OCI-LY3 (cell line): ENCODE results near the gene NFIL3.
A peak's percentile ranks its signal among the peaks of the same experiment; 100 is the strongest.
"Not testable (repeated sequence)": the region's sequence is repeated elsewhere in the genome, so short reads cannot be mapped to it uniquely, and the experiment has no call there.

Experiments
- H2AFZ ChIP-seq: fragments of 200-600, 300-600 bp; shearing (Covaris generic); 2 replicates; pipeline ENCODE4 v1.6.0; 2014; ENCODE audit warnings: antibody characterized with exemption, low read depth, low read length
- H3K27ac ChIP-seq: fragments of 200-600, 300-600 bp; sonication (generic); 2 replicates; pipeline ENCODE4 v1.5.1; 2014; ENCODE audit warnings: mild to moderate bottlenecking, low read length, moderate library complexity, mixed read lengths
- H3K27me3 ChIP-seq: fragments of 200-600, 300-600 bp; sonication (generic); 2 replicates; pipeline ENCODE4 v1.6.1; 2014; ENCODE audit warnings: low read depth, low read length, mixed read lengths
- H3K36me3 ChIP-seq: fragments of 200-600, 300-600 bp; sonication (generic); replicated peaks from 2 replicates; pipeline ENCODE3; 2014; ENCODE audit warnings: low read depth, low read length, mixed read lengths
- H3K4me1 ChIP-seq: fragments of 300-600, 200-600 bp; sonication (generic); 2 replicates; pipeline ENCODE4 v1.6.1; 2014; ENCODE audit warnings: low read length, mixed read lengths
- H3K4me2 ChIP-seq: fragments of 200-600, 300-600 bp; sonication (generic); 2 replicates; pipeline ENCODE4 v1.6.1; 2014; ENCODE audit warnings: low read length, mixed read lengths
- H3K4me3 ChIP-seq: fragments of 300-600, 200-600 bp; sonication (generic); 2 replicates; pipeline ENCODE4 v1.5.1; 2014; ENCODE audit warnings: antibody characterized with exemption, mild to moderate bottlenecking, low read length, moderate library complexity
- H3K79me2 ChIP-seq: fragments of 300-600, 200-600 bp; shearing (Covaris generic); 2 replicates; pipeline ENCODE4 v1.6.1; 2014; ENCODE audit warnings: mild to moderate bottlenecking, low read length, mixed read lengths
- H3K9ac ChIP-seq: fragments of 300-600, 200-600 bp; shearing (Covaris generic); 2 replicates; pipeline ENCODE4 v1.6.0; 2014; ENCODE audit warnings: mild to moderate bottlenecking, low read length, moderate library complexity
- H3K9me3 ChIP-seq: fragments of 200-600, 300-600 bp; shearing (Covaris generic); 2 replicates; pipeline ENCODE4 v1.6.1; 2014; ENCODE audit warnings: low read length, mixed read lengths; ENCODE audit not compliant: insufficient read depth
- H4K20me1 ChIP-seq: fragments of 200-600, 300-600 bp; sonication (generic); 2 replicates; pipeline ENCODE4 v1.6.1; 2016; ENCODE audit warnings: low read length, mixed read lengths; ENCODE audit not compliant: insufficient read depth
- CTCF ChIP-seq: fragments of 200-600, 300-600 bp; sonication (generic); IDR thresholded peaks from 2 replicates; pipeline ENCODE4 v1.5.1; 2014; ENCODE audit warnings: antibody characterized with exemption, low read length, low read depth
- EZH2phosphoT487 ChIP-seq: fragments of 200-600 bp; shearing (Covaris generic); IDR thresholded peaks from 2 replicates; pipeline ENCODE4 v1.6.1; 2018; ENCODE audit warnings: antibody characterized with exemption, mixed run types, low read depth

Gene NFIL3

GRCh38 chr9:91423785-91424402 lies at the start of gene NFIL3:
Gene NFIL3, minus strand, starts transcription at chr9:91423832. Its CDS starts 13,098 bp downstream, at chr9:91410734.
- Histone ChIP-seq H4K20me1 (peaks cover 26% of the 10 kb centered on the region), H2AFZ (peak within 1 kb of the TSS; percentile 89), H3K9me3 (no peaks in the 10 kb centered on the region), H3K4me3 (peak within 1 kb of the TSS; percentile 99), H3K36me3 (no peaks in the 10 kb centered on the region), H3K4me1 (peaks cover 23% of the 10 kb centered on the region), H3K79me2 (no peaks in the 10 kb centered on the region), H3K4me2 (peak within 1 kb of the TSS; percentile 95), H3K27ac (no peak within 1 kb of the TSS), H3K27me3 (peaks cover 54% of the 10 kb centered on the region), H3K9ac (peak within 1 kb of the TSS; percentile 74)
- TF ChIP-seq CTCF = no peak
- TF ChIP-seq EZH2phosphoT487 = no peak

DNA sequence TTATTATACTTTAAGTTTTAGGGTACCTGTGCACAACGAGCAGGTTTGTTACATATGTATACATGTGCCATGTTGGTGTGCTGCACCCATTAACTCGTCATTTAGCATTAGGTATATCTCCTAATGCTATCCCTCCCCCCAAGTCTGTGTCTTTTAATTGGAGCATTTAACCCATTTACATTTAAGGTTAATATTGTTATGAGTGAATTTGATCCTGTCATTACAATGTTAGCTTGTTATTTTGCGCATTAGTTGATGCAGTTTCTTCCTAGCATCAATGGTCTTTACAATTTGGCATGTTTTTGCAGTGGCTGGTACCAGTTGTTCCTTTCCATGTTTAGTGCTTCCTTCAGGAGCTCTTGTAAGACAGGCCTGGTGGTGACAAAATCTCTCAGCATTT lies 47.9 kb upstream of the NFIL3 start:
- H4K20me1 ChIP-seq, H3K9ac ChIP-seq, H3K4me1 ChIP-seq, H3K79me2 ChIP-seq, H3K36me3 ChIP-seq, H3K9me3 ChIP-seq, H3K27me3 ChIP-seq, H2AFZ ChIP-seq, H3K4me3 ChIP-seq, H3K4me2 ChIP-seq, H3K27ac ChIP-seq: not testable (repeated sequence)

DNA sequence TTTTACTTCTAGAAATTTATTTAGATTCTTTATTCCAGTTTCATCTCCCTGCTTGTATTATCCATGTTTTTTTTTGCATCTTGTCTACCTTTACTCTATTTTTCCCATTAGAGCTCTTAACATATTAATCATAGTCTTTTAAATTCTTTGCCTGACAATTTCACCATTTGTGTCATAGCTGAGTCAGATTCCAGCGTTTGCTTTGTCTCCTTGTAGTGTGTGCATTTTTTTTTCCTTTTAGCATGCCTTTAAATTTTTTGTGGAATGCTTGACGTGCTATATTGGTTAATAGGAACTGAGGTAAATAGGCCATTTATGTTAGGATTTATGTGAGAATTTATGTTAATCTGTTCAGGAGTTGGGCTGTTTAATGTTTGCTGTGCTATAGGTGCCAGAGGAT lies 41.8 kb upstream of the NFIL3 start:
- H3K27me3 ChIP-seq = peaks cover 3% of the 10 kb centered on the region
- peaks cover 7% of the 10 kb centered on the region; the same call in 1 of the 2 replicates for H3K9me3 ChIP-seq
- no peak overlapping the region for H3K9ac ChIP-seq
- H2AFZ ChIP-seq = no peak overlapping the region
- no peak for TF ChIP-seq CTCF
- TF ChIP-seq EZH2phosphoT487 = no peak
- no peaks in the 10 kb centered on the region for H3K79me2 ChIP-seq
- no peak overlapping the region for H3K4me3 ChIP-seq
- no peaks in the 10 kb centered on the region for H3K36me3 ChIP-seq
- no peaks in the 10 kb centered on the region for H4K20me1 ChIP-seq
- H3K4me1 ChIP-seq = no peaks in the 10 kb centered on the region
- H3K27ac ChIP-seq = no peak overlapping the region
- no peak overlapping the region for H3K4me2 ChIP-seq

- Histone ChIP-seq H3K27me3 (peaks cover 12% of the 10 kb centered on the region; the same call in 1 of the 2 replicates), H4K20me1 (no peaks in the 10 kb centered on the region), H2AFZ (no peak overlapping the region), H3K4me3 (no peak overlapping the region), H3K4me2 (no peak overlapping the region), H3K4me1 (no peaks in the 10 kb centered on the region), H3K9ac (no peak overlapping the region), H3K36me3 (no peaks in the 10 kb centered on the region), H3K79me2 (no peaks in the 10 kb centered on the region), H3K9me3 (no peaks in the 10 kb centered on the region), H3K27ac (no peak overlapping the region)
- no peak for TF ChIP-seq CTCF
- no peak for TF ChIP-seq EZH2phosphoT487
Measured at GRCh38 chr9:91458906-91459305, 35.3 kb upstream of the NFIL3 start.
